Suprapubic skin (tissue), 4 donors: ENCODE results near the gene JAKMIP3. TPM values are rescaled to one million over a fixed set of nuclear protein-coding genes. Genes with fewer than 3 reads are reported as not detected.
A peak's percentile ranks its signal among the peaks of the same experiment; 100 is the strongest.

Experiments used
- DNase-seq, 2 donors: peaks; one replicate each; pipeline ENCODE4 v3.0.0-alpha.2; 2019; ENCODE audit warnings: low spot score in 2 of 2
- H3K27ac ChIP-seq: fragments of 200-600 bp; sonication (generic); one replicate; pipeline ENCODE4 v1.5.1; 2019
- H3K27me3 ChIP-seq: fragments of 200-600 bp; sonication (generic); one replicate; pipeline ENCODE4 v1.5.1; 2019
- H3K36me3 ChIP-seq: fragments of 200-600 bp; sonication (generic); one replicate; pipeline ENCODE4 v1.5.1; 2019
- H3K4me1 ChIP-seq: fragments of 200-600 bp; sonication (generic); one replicate; pipeline ENCODE4 v1.5.1; 2019
- H3K4me3 ChIP-seq: fragments of 200-600 bp; sonication (generic); one replicate; pipeline ENCODE4 v1.5.1; 2019; ENCODE audit warnings: mild to moderate bottlenecking
- H3K9me3 ChIP-seq: fragments of 200-600 bp; sonication (generic); one replicate; pipeline ENCODE4 v1.5.1; 2019
- EP300 ChIP-seq: sonication (generic); formaldehyde crosslinking; IDR thresholded peaks from one replicate; pipeline ENCODE4 v1.6.1; 2017; ENCODE audit warnings: antibody characterized with exemption
- POLR2A ChIP-seq, 2 donors: fragments of 450-650 bp; IDR thresholded peaks; one replicate each; pipeline ENCODE4 v1.6.1; 2017; ENCODE audit warnings: antibody characterized with exemption in 2 of 2, mild to moderate bottlenecking in 2 of 2, moderate library complexity in 2 of 2
- POLR2AphosphoS5 ChIP-seq, 3 donors: sonication (generic); formaldehyde crosslinking; IDR thresholded peaks; one replicate each; pipeline ENCODE4 v1.6.1; 2017; ENCODE audit warnings: antibody characterized with exemption in 3 of 3
- WGBS: methylation state at CpG from one replicate; pipeline ENCODE4 v1.1.5; 2018; 5-methylcytosine and 5-hydroxymethylcytosine counted together
- total RNA-seq, 4 donors: library from RNA; depleted of rRNA; stranded (reverse); fragments of >200 nt; gene quantifications; one replicate each; pipeline ENCODE4 v1.1.0, GENCODE V29; 2016
- TF ChIP-seq, protein P1 (sequence below), 2 donors: fragments of 200-600 bp in 1 of 2; fragments of 450-650 bp in 1 of 2; sonication (generic) in 1 of 2; IDR thresholded peaks; one replicate each; pipeline ENCODE4 v1.5.1; 2016 to 2019; ENCODE audit warnings: antibody characterized with exemption in 2 of 2, mild to moderate bottlenecking in 1 of 2, moderate library complexity in 1 of 2

JAKMIP3 gene
- total RNA-seq, 4 donors from 2014 or later: 0.15 to 2.4 (median 0.51) TPM

DNA sequence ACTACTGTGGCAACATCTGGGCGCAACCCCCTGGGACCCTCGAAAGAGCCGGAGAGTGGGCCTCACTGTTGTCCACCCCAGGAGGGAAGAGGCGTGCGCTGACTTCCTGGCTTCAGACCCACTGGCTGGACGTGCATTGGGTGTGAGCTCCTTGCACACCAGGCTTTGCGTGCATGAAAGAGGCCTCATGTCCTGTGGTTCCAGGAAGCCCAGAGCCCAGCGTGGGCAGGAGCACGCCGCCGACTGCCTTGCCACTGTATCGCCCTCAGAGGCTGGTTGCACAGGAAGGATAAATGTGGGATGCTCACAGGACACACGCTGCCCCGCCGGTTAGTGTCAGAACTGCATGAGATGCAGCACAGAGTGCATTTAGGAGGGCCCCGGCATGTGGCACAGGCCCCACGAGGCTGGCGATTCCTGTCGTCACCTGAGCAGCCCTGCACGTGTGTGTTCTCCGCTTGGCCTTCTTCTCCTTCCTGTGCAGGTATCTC is 8.5 kb upstream of the JAKMIP3 start:
- Histone ChIP-seq H3K4me1 (no peaks in the 10 kb centered on the region), H3K4me3 (no peak overlapping the region), H3K9me3 (peaks cover 14% of the 10 kb centered on the region), H3K36me3 (no peaks in the 10 kb centered on the region), H3K27me3 (peaks cover 4% of the 10 kb centered on the region), H3K27ac (no peak overlapping the region)
- 83% methylated on average over 18 of the region's 21 CpGs for WGBS
- no peak for TF ChIP-seq POLR2A (IDR thresholded peaks at IDR 0.05)
- TF ChIP-seq, protein P1, sequence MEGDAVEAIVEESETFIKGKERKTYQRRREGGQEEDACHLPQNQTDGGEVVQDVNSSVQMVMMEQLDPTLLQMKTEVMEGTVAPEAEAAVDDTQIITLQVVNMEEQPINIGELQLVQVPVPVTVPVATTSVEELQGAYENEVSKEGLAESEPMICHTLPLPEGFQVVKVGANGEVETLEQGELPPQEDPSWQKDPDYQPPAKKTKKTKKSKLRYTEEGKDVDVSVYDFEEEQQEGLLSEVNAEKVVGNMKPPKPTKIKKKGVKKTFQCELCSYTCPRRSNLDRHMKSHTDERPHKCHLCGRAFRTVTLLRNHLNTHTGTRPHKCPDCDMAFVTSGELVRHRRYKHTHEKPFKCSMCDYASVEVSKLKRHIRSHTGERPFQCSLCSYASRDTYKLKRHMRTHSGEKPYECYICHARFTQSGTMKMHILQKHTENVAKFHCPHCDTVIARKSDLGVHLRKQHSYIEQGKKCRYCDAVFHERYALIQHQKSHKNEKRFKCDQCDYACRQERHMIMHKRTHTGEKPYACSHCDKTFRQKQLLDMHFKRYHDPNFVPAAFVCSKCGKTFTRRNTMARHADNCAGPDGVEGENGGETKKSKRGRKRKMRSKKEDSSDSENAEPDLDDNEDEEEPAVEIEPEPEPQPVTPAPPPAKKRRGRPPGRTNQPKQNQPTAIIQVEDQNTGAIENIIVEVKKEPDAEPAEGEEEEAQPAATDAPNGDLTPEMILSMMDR (IDR thresholded peaks at IDR 0.05): no peak
- TF ChIP-seq POLR2AphosphoS5 (IDR thresholded peaks at IDR 0.05): no peak
- no peak for TF ChIP-seq EP300
- no peak for DNase-seq

DNA sequence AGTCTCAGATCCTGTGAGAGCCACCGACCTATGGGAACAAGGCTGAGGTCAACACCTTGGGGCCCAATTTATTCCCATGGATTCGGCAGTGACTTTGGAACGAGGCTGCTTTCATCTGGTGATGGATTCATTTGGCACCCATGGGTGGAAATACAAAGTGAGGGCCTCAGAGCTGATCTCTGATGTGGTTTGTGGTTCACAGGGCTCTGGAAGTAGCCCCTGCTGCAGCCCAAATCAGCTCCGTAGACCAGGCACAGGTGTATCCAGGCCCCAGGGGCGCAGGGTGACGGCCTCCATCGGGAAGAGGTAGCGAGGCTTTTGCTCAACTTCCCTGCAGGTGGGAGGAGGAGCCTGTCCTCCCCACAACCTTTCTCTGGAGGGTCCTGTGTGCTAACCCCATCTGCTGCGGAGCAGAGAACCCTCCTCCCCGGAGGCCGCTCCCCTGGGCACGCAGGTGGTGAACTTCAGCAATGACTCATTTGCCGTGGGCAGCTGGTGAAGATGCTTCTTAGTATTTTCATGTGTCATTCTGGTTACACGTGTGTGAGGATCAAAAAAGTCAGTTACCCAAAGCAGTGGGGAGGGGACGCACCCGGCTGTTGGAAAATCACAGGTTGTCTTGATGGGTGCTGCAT is 7.5 kb upstream of the JAKMIP3 start:
- WGBS: 61% methylated on average over 2 of the region's 16 CpGs
- Histone ChIP-seq H3K27ac (no peak overlapping the region), H3K36me3 (no peaks in the 10 kb centered on the region), H3K9me3 (peaks cover 6% of the 10 kb centered on the region), H3K4me1 (no peaks in the 10 kb centered on the region), H3K27me3 (peaks cover 4% of the 10 kb centered on the region), H3K4me3 (no peak overlapping the region)
- no peak for DNase-seq
- TF ChIP-seq EP300: no peak
- TF ChIP-seq, protein P1 (IDR thresholded peaks at IDR 0.05): no peak
- no peak for TF ChIP-seq POLR2AphosphoS5 (IDR thresholded peaks at IDR 0.05)

DNA sequence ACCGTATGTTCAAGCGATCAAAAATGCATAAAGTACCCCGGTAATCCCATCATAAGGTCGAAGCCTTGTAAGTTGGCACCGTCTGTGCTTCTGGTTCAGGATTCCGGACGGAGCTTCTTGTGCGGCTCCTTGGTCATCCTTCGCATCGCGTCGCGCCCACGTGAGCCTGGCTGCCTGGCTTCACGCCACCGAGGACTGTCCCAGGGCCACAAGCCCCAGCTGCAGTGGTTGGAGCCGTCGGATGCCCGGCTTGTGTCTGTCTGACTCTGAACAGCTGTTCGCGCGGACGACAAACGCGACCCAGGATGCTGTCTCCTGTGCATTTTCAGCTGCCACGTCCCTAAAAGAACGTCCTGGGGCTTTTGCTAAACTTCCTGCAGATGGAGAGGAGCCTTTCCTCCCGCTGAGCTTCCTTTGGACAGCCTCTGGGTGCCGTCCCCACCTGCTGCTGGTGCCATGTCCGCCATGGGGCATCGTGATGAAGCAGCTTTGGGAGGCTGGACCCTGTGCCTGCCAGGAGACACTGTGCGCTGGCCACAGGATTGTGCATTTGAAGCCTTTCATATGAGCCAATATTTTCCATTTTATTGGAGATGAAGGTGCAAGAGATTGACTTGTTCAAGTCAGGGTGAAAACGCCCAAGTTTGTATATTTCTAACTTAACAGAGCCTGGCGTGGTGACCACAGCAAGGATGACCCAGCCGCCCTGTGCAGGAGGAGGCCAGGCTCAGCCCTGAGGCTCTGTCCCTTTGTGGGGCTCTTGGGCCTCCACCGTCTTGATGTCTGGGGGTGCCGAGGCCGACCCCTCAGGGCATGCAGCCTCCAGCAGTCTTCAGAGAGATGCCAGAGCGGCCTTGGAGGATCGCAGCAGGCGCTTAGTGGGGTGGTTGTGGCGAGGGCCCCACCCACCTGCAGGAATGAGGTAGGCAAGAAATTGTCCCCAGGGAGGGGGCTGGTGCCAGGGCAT is 6.7 kb upstream of the JAKMIP3 start:
- no peaks in the 10 kb centered on the region for H3K36me3 ChIP-seq
- WGBS: 84% methylated on average over 28 of the region's 42 CpGs
- no peak overlapping the region for H3K27ac ChIP-seq
- TF ChIP-seq POLR2A (IDR thresholded peaks at IDR 0.05) (no peak), POLR2AphosphoS5 (IDR thresholded peaks at IDR 0.05) (no peak), EP300 (no peak)
- TF ChIP-seq, protein P1 (IDR thresholded peaks at IDR 0.05): no peak
- no peak overlapping the region for H3K4me3 ChIP-seq
- H3K27me3 ChIP-seq: peaks cover 4% of the 10 kb centered on the region
- H3K9me3 ChIP-seq: peaks cover 4% of the 10 kb centered on the region
- DNase-seq: peak in 1 of 2 donors; percentile 68
- H3K4me1 ChIP-seq: no peaks in the 10 kb centered on the region

DNA sequence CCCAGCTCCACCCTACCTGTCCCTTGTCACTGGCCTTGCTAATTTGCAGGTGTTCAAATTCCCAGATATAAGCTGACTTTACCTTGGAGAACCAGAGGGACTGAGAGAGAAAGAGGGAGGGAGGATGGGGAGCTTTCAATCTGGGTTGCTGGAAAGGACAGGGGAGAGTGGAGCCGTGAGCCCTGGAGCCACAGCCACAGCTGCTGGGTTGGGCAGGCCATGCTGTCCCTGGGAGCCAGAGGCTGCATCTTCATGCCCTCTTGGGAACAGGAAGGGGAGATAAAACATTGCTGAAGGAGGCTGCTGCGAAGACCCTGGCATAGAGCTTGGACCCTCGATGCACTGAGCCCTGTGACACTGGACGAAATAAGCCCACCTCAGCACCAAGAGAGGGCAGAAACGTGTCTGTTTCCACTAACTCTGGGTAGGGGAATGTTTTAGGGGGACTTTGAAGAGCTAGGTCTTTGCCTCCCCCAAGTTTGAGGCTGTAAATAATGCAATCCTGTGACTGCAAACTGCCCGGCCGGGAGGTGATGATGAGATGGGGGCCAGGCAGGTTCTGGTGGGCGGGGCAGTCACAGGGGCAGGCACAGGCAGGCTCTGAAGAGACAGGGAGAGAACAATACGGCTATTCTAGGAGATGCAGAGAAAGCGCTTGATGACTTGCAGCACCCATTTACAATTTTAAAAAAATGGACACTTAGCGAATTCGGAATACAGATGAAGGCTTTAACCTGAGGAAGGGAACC is 5.8 kb upstream of the JAKMIP3 start:
- no peak overlapping the region for H3K4me3 ChIP-seq
- no peaks in the 10 kb centered on the region for H3K9me3 ChIP-seq
- TF ChIP-seq, protein P1 (IDR thresholded peaks at IDR 0.05): no peak
- TF ChIP-seq EP300: no peak
- TF ChIP-seq POLR2AphosphoS5 (IDR thresholded peaks at IDR 0.05): no peak
- TF ChIP-seq POLR2A (IDR thresholded peaks at IDR 0.05): no peak
- H3K4me1 ChIP-seq: peaks cover under 1% of the 10 kb centered on the region
- 40% methylated on average over 12 of the region's 12 CpGs for WGBS
- H3K27me3 ChIP-seq: peaks cover 4% of the 10 kb centered on the region
- no peak overlapping the region for H3K27ac ChIP-seq
- H3K36me3 ChIP-seq: no peaks in the 10 kb centered on the region
- peak in 1 of 2 donors; percentile 35 for DNase-seq
